Smooth muscle cell (in vitro differentiated cells): Measurements from ENCODE around the gene TK2. TPM values are rescaled to one million over a fixed set of nuclear protein-coding genes. Genes with fewer than 3 reads are reported as not detected.

Experiments
- DNase-seq: peaks from one replicate; lab custom pipeline; 2025; ENCODE audit not compliant: unreplicated experiment; lab: John Stamatoyannopoulos, UW
- H2AFZ ChIP-seq: fragments of 200-600 bp; sonication (generic); 2 replicates; pipeline ENCODE4 v1.6.0; 2016; ENCODE audit warnings: antibody characterized with exemption, low read depth, mild to moderate bottlenecking
- H3F3A ChIP-seq: fragments of 200-600 bp; sonication (generic); 2 replicates; pipeline ENCODE4 v1.6.0; 2017; ENCODE audit warnings: antibody characterized with exemption, low read depth
- H3K27ac ChIP-seq: fragments of 200-600 bp; sonication (generic); 2 replicates; pipeline ENCODE4 v1.5.1; 2016; ENCODE audit warnings: low read depth, mild to moderate bottlenecking
- H3K27me3 ChIP-seq: fragments of 200-600 bp; sonication (generic); 2 replicates; pipeline ENCODE4 v1.6.1; 2016; ENCODE audit warnings: low read depth, mild to moderate bottlenecking
- H3K36me3 ChIP-seq: fragments of 200-600 bp; sonication (generic); 2 replicates; pipeline ENCODE4 v1.5.1; 2016; ENCODE audit warnings: low read depth
- H3K4me1 ChIP-seq: fragments of 200-600 bp; sonication (generic); 2 replicates; pipeline ENCODE4 v1.5.1; 2016; ENCODE audit warnings: low read depth
- H3K4me2 ChIP-seq: fragments of 200-600 bp; sonication (generic); 2 replicates; pipeline ENCODE4 v1.6.0; 2016; ENCODE audit warnings: mild to moderate bottlenecking
- H3K4me3 ChIP-seq: fragments of 200-600 bp; sonication (generic); 2 replicates; pipeline ENCODE4 v1.5.1; 2016; ENCODE audit warnings: mild to moderate bottlenecking
- H3K79me2 ChIP-seq: fragments of 200-600 bp; sonication (generic); 2 replicates; pipeline ENCODE4 v1.6.0; 2016; ENCODE audit warnings: low read depth, mild to moderate bottlenecking
- H3K9ac ChIP-seq: fragments of 200-600 bp; sonication (generic); 2 replicates; pipeline ENCODE4 v1.6.0; 2016; ENCODE audit warnings: low read depth
- H3K9me3 ChIP-seq: fragments of 200-600 bp; sonication (generic); replicated peaks from 2 replicates; pipeline ENCODE4 v1.5.1; 2016; ENCODE audit warnings: low read depth
- H4K20me1 ChIP-seq: fragments of 200-600 bp; sonication (generic); 2 replicates; pipeline ENCODE4 v1.6.0; 2016; ENCODE audit warnings: low read depth
- CTCF ChIP-seq: fragments of 200-600 bp; sonication (generic); IDR thresholded peaks from 2 replicates; pipeline ENCODE4 v1.5.1; 2017; ENCODE audit warnings: borderline replicate concordance, mild to moderate bottlenecking, antibody characterized with exemption; ENCODE audit not compliant: insufficient read depth, poor library complexity, severe bottlenecking
- WGBS: methylation state at CpG from one replicate; pipeline ENCODE4 v1.1.7; 2016; ENCODE audit warnings: low lambda C conversion rate; 5-methylcytosine and 5-hydroxymethylcytosine counted together
- polyA plus RNA-seq: library from polyadenylated mRNA; unstranded; fragments of >200 nt; fragmentation: Nextera tagmentation; extraction: Ambion mirVana; gene quantifications from 2 replicates; pipeline ENCODE4 v1.2.1, GENCODE V29; 2016
- total RNA-seq: library from RNA; depleted of rRNA; stranded (reverse); fragments of >200 nt; gene quantifications from 2 replicates; pipeline ENCODE4 v1.2.3, GENCODE V29; 2014

Gene TK2
- total and polyA plus RNA-seq, 2 experiments from 2014 or later: 7.3 to 9.7 TPM

GRCh38 chr16:66594739-66595138 lies 44.8 kb upstream of the TK2 start:
- Histone ChIP-seq H2AFZ (no peak overlapping the region), H3K4me1 (no peaks in the 10 kb centered on the region), H3K9ac (no peak overlapping the region), H3F3A (no peaks in the 10 kb centered on the region), H3K4me2 (no peak overlapping the region), H3K36me3 (no peaks in the 10 kb centered on the region), H3K79me2 (no peaks in the 10 kb centered on the region), H4K20me1 (no peaks in the 10 kb centered on the region), H3K27ac (no peak overlapping the region), H3K9me3 (no peaks in the 10 kb centered on the region), H3K4me3 (no peak overlapping the region), H3K27me3 (peaks cover 6% of the 10 kb centered on the region)
- no peak for TF ChIP-seq CTCF
- WGBS: 80% methylated on average over 7 of the region's 7 CpGs
- no peak for DNase-seq

- no peak overlapping the region for H3K4me3 ChIP-seq
- H3K27me3 ChIP-seq: peaks cover 6% of the 10 kb centered on the region
- no peaks in the 10 kb centered on the region for H3K9me3 ChIP-seq
- H3K4me1 ChIP-seq: no peaks in the 10 kb centered on the region
- no peak overlapping the region for H2AFZ ChIP-seq
- no peak for TF ChIP-seq CTCF
- WGBS: 100% methylated on average over 3 of the region's 3 CpGs
- no peak overlapping the region for H3K4me2 ChIP-seq
- no peak for DNase-seq
- H3K36me3 ChIP-seq: no peaks in the 10 kb centered on the region
- no peak overlapping the region for H3K27ac ChIP-seq
- no peak overlapping the region for H3K9ac ChIP-seq
- H4K20me1 ChIP-seq: no peaks in the 10 kb centered on the region
- H3K79me2 ChIP-seq: no peaks in the 10 kb centered on the region
- H3F3A ChIP-seq: no peaks in the 10 kb centered on the region
Measured at GRCh38 chr16:66592814-66593213, 42.9 kb upstream of the TK2 start.

- Histone ChIP-seq H3K4me2 (no peak overlapping the region), H4K20me1 (no peaks in the 10 kb centered on the region), H3K27me3 (peaks cover 6% of the 10 kb centered on the region), H3K4me3 (no peak overlapping the region), H3K36me3 (no peaks in the 10 kb centered on the region), H3K27ac (no peak overlapping the region), H3K4me1 (no peaks in the 10 kb centered on the region), H3K79me2 (no peaks in the 10 kb centered on the region), H3F3A (no peaks in the 10 kb centered on the region), H3K9ac (no peak overlapping the region), H3K9me3 (no peaks in the 10 kb centered on the region), H2AFZ (no peak overlapping the region)
- no peak for DNase-seq
- WGBS: 81% methylated on average over 3 of the region's 3 CpGs
- no peak for TF ChIP-seq CTCF
Measured at GRCh38 chr16:66592241-66592640, 42.3 kb upstream of the TK2 start.

GRCh38 chr16:66591018-66591417 lies 41.1 kb upstream of the TK2 start:
- no peaks in the 10 kb centered on the region for H4K20me1 ChIP-seq
- no peaks in the 10 kb centered on the region for H3K4me1 ChIP-seq
- H3K9me3 ChIP-seq: no peaks in the 10 kb centered on the region
- no peaks in the 10 kb centered on the region for H3K36me3 ChIP-seq
- H3K9ac ChIP-seq: no peak overlapping the region
- WGBS: 83% methylated on average over 4 of the region's 4 CpGs
- H3K27ac ChIP-seq: no peak overlapping the region
- no peaks in the 10 kb centered on the region for H3F3A ChIP-seq
- TF ChIP-seq CTCF: no peak
- DNase-seq: no peak
- H2AFZ ChIP-seq: no peak overlapping the region
- H3K27me3 ChIP-seq: peaks cover 6% of the 10 kb centered on the region
- no peak overlapping the region for H3K4me2 ChIP-seq
- H3K79me2 ChIP-seq: no peaks in the 10 kb centered on the region
- no peak overlapping the region for H3K4me3 ChIP-seq
